ENCODE results near the gene CPNE1.

The CPNE1 gene

GRCh38 chr20:35587436-35587835 lies 77.3 kb downstream of the CPNE1 start:
- ATAC-seq: no peak
- TF ChIP-seq CREB5 (CRISPR knock-in tag; IDR thresholded peaks at IDR 0.05; ENCODE audit: low read depth) (no peak), ESRRG (CRISPR knock-in tag; IDR thresholded peaks at IDR 0.05) (no peak), ISL1 (CRISPR knock-in tag; IDR thresholded peaks at IDR 0.05) (no peak), GLIS3 (CRISPR knock-in tag; IDR thresholded peaks at IDR 0.05) (no peak), ARNTL (CRISPR knock-in tag; IDR thresholded peaks at IDR 0.05; ENCODE audit: borderline replicate concordance, low read depth) (no peak), TCF4 (CRISPR knock-in tag; IDR thresholded peaks at IDR 0.05; ENCODE audit: borderline replicate concordance) (no peak), ZNF8 (CRISPR knock-in tag; IDR thresholded peaks at IDR 0.05) (no peak), TSHZ2 (CRISPR knock-in tag; IDR thresholded peaks at IDR 0.05) (no peak), TOX (CRISPR knock-in tag; IDR thresholded peaks at IDR 0.05; ENCODE audit: borderline replicate concordance) (no peak), ZFP30 (CRISPR knock-in tag; IDR thresholded peaks at IDR 0.05) (no peak), PPARA (CRISPR knock-in tag; IDR thresholded peaks at IDR 0.05; ENCODE audit: borderline replicate concordance) (no peak), BACH2 (CRISPR knock-in tag; IDR thresholded peaks at IDR 0.05; ENCODE audit: borderline replicate concordance) (no peak), ZNF70 (CRISPR knock-in tag; IDR thresholded peaks at IDR 0.05) (no peak), CSRNP3 (CRISPR knock-in tag; IDR thresholded peaks at IDR 0.05) (no peak), ZC3H10 (CRISPR knock-in tag; IDR thresholded peaks at IDR 0.05) (no peak), SNAI2 (CRISPR knock-in tag; IDR thresholded peaks at IDR 0.05) (no peak), ZNF565 (CRISPR knock-in tag; conservative IDR thresholded peaks at IDR 0.05; ENCODE audit: low read depth) (no peak), POU6F1 (CRISPR knock-in tag; IDR thresholded peaks at IDR 0.05; ENCODE audit: borderline replicate concordance, low read depth) (no peak)

GRCh38 chr20:35586751-35587425 lies 77.8 kb downstream of the CPNE1 start:
- no peak for TF ChIP-seq ZNF8 (CRISPR knock-in tag; IDR thresholded peaks at IDR 0.05)
- no peak for TF ChIP-seq CSDC2 (CRISPR knock-in tag; IDR thresholded peaks at IDR 0.05)
- TF ChIP-seq PATZ1 (CRISPR knock-in tag; IDR thresholded peaks at IDR 0.05; ENCODE audit: borderline replicate concordance): no peak
- no peak for TF ChIP-seq ZFP3 (CRISPR knock-in tag; IDR thresholded peaks at IDR 0.05)
- TF ChIP-seq SNAI2 (CRISPR knock-in tag; IDR thresholded peaks at IDR 0.05): no peak
- TF ChIP-seq CREB5 (CRISPR knock-in tag; IDR thresholded peaks at IDR 0.05; ENCODE audit: low read depth): no peak
- no peak for TF ChIP-seq ZFP30 (CRISPR knock-in tag; IDR thresholded peaks at IDR 0.05)
- TF ChIP-seq POU6F1 (CRISPR knock-in tag; IDR thresholded peaks at IDR 0.05; ENCODE audit: borderline replicate concordance, low read depth): no peak
- TF ChIP-seq CSRNP3 (CRISPR knock-in tag; IDR thresholded peaks at IDR 0.05): no peak
- no peak for TF ChIP-seq OSR1 (CRISPR knock-in tag; IDR thresholded peaks at IDR 0.05)
- no peak for TF ChIP-seq TOX (CRISPR knock-in tag; IDR thresholded peaks at IDR 0.05; ENCODE audit: borderline replicate concordance)
- TF ChIP-seq ESRRG (CRISPR knock-in tag; IDR thresholded peaks at IDR 0.05): no peak
- no peak for ATAC-seq

All from SK-N-SH treated with all-trans-retinoic acid at 6 μM for 48 hours (cell line).